MM.1S (cell line): ENCODE data around the gene EPS8L1.

Source experiments
- CTCF ChIP-seq: fragments of 300-600 bp; sonication (generic); IDR thresholded peaks from 2 replicates; pipeline ENCODE4 v1.5.1; 2016; ENCODE audit warnings: antibody characterized with exemption, low read length, mixed read lengths
- EZH2 ChIP-seq: fragments of 300-600 bp; sonication (generic); optimal IDR thresholded peaks from 2 replicates; pipeline ENCODE3; 2017; ENCODE audit warnings: low read depth, mild to moderate bottlenecking, antibody characterized with exemption, low read length, mixed read lengths
- EZH2phosphoT487 ChIP-seq: fragments of 300-600 bp; sonication (generic); IDR thresholded peaks from 2 replicates; pipeline ENCODE4 v1.6.1; 2018; ENCODE audit warnings: antibody characterized with exemption, low read length

GRCh38 chr19:55032170-55032800, 43.4 kb upstream of the EPS8L1 start:
- no peak for TF ChIP-seq CTCF
- no peak for TF ChIP-seq EZH2
- no peak for TF ChIP-seq EZH2phosphoT487
